Neuronal stem cell (in vitro differentiated cells): ENCODE results near the gene PLET1.

Source experiments
- DNase-seq: peaks from one replicate; pipeline ENCODE4 v3.0.0-alpha.2; 2013; ENCODE audit warnings: low spot score
- H2AFZ ChIP-seq: one replicate; pipeline ENCODE4 v1.6.1; 2013; ENCODE audit warnings: mild to moderate bottlenecking, low read length, inconsistent platforms
- H2AK5ac ChIP-seq: 2 replicates; pipeline ENCODE4 v1.6.1; 2013; ENCODE audit warnings: low read depth, mild to moderate bottlenecking, inconsistent platforms, low read length, moderate library complexity, mixed read lengths
- H2BK120ac ChIP-seq: 2 replicates; pipeline ENCODE4 v1.6.1; 2013; ENCODE audit warnings: low read depth, mild to moderate bottlenecking, inconsistent platforms, low read length, moderate library complexity, mixed read lengths
- H2BK12ac ChIP-seq: one replicate; pipeline ENCODE4 v1.6.1; 2013; ENCODE audit warnings: low read length, inconsistent platforms
- H2BK15ac ChIP-seq: 2 replicates; pipeline ENCODE4 v1.6.1; 2013; ENCODE audit warnings: mild to moderate bottlenecking, low read length, inconsistent platforms, mixed read lengths
- H2BK5ac ChIP-seq: one replicate; pipeline ENCODE4 v1.6.1; 2013; ENCODE audit warnings: inconsistent platforms, mild to moderate bottlenecking, low read length, moderate library complexity
- H3K14ac ChIP-seq: one replicate; pipeline ENCODE4 v1.6.1; 2013; ENCODE audit warnings: low read length, inconsistent platforms
- H3K18ac ChIP-seq: 2 replicates; pipeline ENCODE4 v1.6.1; 2013; ENCODE audit warnings: low read length, inconsistent platforms
- H3K23ac ChIP-seq: 2 replicates; pipeline ENCODE4 v1.6.1; 2013; ENCODE audit warnings: low read depth, mild to moderate bottlenecking, mixed read lengths, low read length, inconsistent platforms; ENCODE audit not compliant: poor library complexity
- H3K27ac ChIP-seq: replicated peaks from 3 replicates; pipeline ENCODE4 v1.5.1; 2013; ENCODE audit warnings: low read length, inconsistent platforms
- H3K27me3 ChIP-seq, 3 experiments: 2 replicates each; pipeline ENCODE4 v1.6.1; 2013; ENCODE audit warnings: low read length in 3 of 3, mild to moderate bottlenecking in 2 of 3, inconsistent platforms in 1 of 3, low read depth in 1 of 3, mixed read lengths in 1 of 3, moderate library complexity in 1 of 3; ENCODE audit not compliant: control insufficient read depth in 3 of 3, insufficient read depth in 3 of 3
- H3K36me3 ChIP-seq, 2 donors: replicated peaks in 1 of 2; 2 replicates each; pipeline ENCODE4 v1.6.1; 2013; ENCODE audit warnings: low read length in 2 of 2; ENCODE audit not compliant: control insufficient read depth in 2 of 2, insufficient read depth in 2 of 2
- H3K4ac ChIP-seq: 2 replicates; pipeline ENCODE4 v1.6.1; 2013; ENCODE audit warnings: inconsistent platforms, mild to moderate bottlenecking, low read length, moderate library complexity
- H3K4me1 ChIP-seq, 2 donors: 1 replicate in 1 of 2; 2 replicates in 1 of 2; pipeline ENCODE4 v1.6.1; 2013; ENCODE audit warnings: low read length in 2 of 2, low read depth in 1 of 2; ENCODE audit not compliant: control insufficient read depth in 2 of 2, insufficient read depth in 1 of 2
- H3K4me2 ChIP-seq: one replicate; pipeline ENCODE4 v1.6.1; 2013; ENCODE audit warnings: mild to moderate bottlenecking, low read length, inconsistent platforms; ENCODE audit not compliant: insufficient read depth, poor library complexity, severe bottlenecking
- H3K4me3 ChIP-seq, 2 donors: 2 replicates each; pipeline ENCODE4 v1.5.1; 2013; ENCODE audit warnings: low read length in 2 of 2, mild to moderate bottlenecking in 2 of 2, inconsistent platforms in 1 of 2, moderate library complexity in 1 of 2
- H3K79me1 ChIP-seq: one replicate; pipeline ENCODE4 v1.6.1; 2013; ENCODE audit warnings: low read depth, mild to moderate bottlenecking, inconsistent platforms, low read length, moderate library complexity
- H3K9ac ChIP-seq: one replicate; pipeline ENCODE4 v1.6.1; 2013; ENCODE audit warnings: mild to moderate bottlenecking, low read depth, low read length, inconsistent platforms; ENCODE audit not compliant: poor library complexity
- H3K9me3 ChIP-seq, 2 donors: replicated peaks in 1 of 2; 2 replicates each; pipeline versions ENCODE3 to v1.6.1; 2013; ENCODE audit warnings: low read length in 2 of 2, mild to moderate bottlenecking in 2 of 2, inconsistent platforms in 1 of 2, low read depth in 1 of 2, mixed read lengths in 1 of 2, moderate library complexity in 1 of 2; ENCODE audit not compliant: control insufficient read depth in 2 of 2, insufficient read depth in 1 of 2
- H4K8ac ChIP-seq: one replicate; pipeline ENCODE4 v1.6.1; 2013; ENCODE audit warnings: low read depth, mild to moderate bottlenecking, inconsistent platforms, low read length, moderate library complexity
- H4K91ac ChIP-seq: one replicate; pipeline ENCODE4 v1.6.1; 2013; ENCODE audit warnings: low read length, low read depth, mild to moderate bottlenecking, inconsistent platforms; ENCODE audit not compliant: poor library complexity
- WGBS, 2 donors: extraction: QIAGEN DNeasy Blood & Tissue Kit; methylation state at CpG; one replicate each; pipeline ENCODE4 v1.1.7; 2013; ENCODE audit warnings: missing lambda C conversion rate in 2 of 2, mixed read lengths in 1 of 2; ENCODE audit not compliant: insufficient read length in 2 of 2, insufficient replicate concordance in 1 of 2; ENCODE audit errors: extremely low coverage in 2 of 2; 5-methylcytosine and 5-hydroxymethylcytosine counted together

PLET1 gene

GRCh38 chr11:112273066-112273465 is 12.4 kb upstream of the PLET1 start:
- Histone ChIP-seq H2BK12ac (no peak overlapping the region), H3K23ac (no peak overlapping the region), H3K79me1 (no peaks in the 10 kb centered on the region), H3K4ac (no peak overlapping the region), H3K4me1 (no peaks in the 10 kb centered on the region), H2AK5ac (no peak overlapping the region), H3K36me3 (no peaks in the 10 kb centered on the region), H4K91ac (no peak overlapping the region), H3K9ac (no peak overlapping the region), H2BK15ac (no peak overlapping the region), H3K14ac (no peak overlapping the region), H3K4me3 (no peak overlapping the region), H3K9me3 (no peaks in the 10 kb centered on the region), H3K27ac (no peak overlapping the region), H3K18ac (no peak overlapping the region), H2AFZ (no peak overlapping the region), H2BK5ac (no peak overlapping the region), H3K27me3 (peaks cover 0 to 8% (median 0%) of the 10 kb centered on the region in 3 experiments), H2BK120ac (no peak overlapping the region), H3K4me2 (no peak overlapping the region), H4K8ac (no peak overlapping the region)
- no peak for DNase-seq
- WGBS, 2 donors: no CpG with 5 or more reads among the region's 1 CpG

GRCh38 chr11:112271242-112271641 is 10.6 kb upstream of the PLET1 start:
- Histone ChIP-seq H2BK5ac (no peak overlapping the region), H4K91ac (no peak overlapping the region), H2BK15ac (no peak overlapping the region), H3K9me3 (no peaks in the 10 kb centered on the region), H3K79me1 (no peaks in the 10 kb centered on the region), H3K4ac (no peak overlapping the region), H2AK5ac (no peak overlapping the region), H3K27ac (no peak overlapping the region), H2BK12ac (no peak overlapping the region), H2AFZ (no peak overlapping the region), H3K9ac (no peak overlapping the region), H3K4me1 (no peaks in the 10 kb centered on the region), H3K36me3 (no peaks in the 10 kb centered on the region), H4K8ac (no peak overlapping the region), H3K4me3 (no peak overlapping the region), H2BK120ac (no peak overlapping the region), H3K18ac (no peak overlapping the region), H3K4me2 (no peak overlapping the region), H3K23ac (no peak overlapping the region), H3K14ac (no peak overlapping the region), H3K27me3 (peaks cover 0 to 8% (median 0%) of the 10 kb centered on the region in 3 experiments)
- no peak for DNase-seq
- WGBS, 2 donors: no CpG with 5 or more reads among the region's 4 CpGs

DNA sequence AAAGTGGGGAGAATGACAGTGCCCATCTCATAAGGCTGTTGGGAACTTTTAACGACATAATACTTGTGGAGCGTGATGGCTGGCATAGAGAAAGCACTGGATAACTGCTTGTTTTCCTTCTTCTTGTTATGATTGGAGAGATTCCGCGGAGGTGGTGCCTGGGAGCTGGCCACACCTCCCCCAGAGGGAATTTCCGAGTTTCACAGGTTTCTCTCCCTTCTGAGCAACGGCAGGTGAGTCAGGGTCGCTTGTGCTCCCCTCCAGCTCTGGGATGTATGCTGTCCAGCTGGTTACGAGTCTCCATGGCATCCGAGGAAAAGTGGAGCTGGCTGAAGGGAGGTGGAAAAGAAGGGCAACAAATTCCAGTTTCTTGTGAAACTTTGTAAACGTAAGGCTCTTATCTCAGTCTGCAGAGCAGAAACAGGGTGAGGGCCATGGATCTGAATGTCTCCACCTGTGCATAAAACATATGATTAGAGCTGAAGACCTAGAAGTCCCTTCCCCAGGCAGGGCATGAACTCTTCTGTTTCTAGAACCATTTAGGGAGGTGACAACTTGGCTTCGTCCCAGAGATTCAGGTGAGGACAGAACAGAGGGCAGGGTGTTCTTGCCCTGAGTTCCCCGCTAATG is 10.0 kb upstream of the PLET1 start:
- Histone ChIP-seq H2AK5ac (no peak overlapping the region), H3K4me1 (no peaks in the 10 kb centered on the region), H3K4me3 (no peak overlapping the region), H3K18ac (no peak overlapping the region), H2BK120ac (no peak overlapping the region), H3K9ac (no peak overlapping the region), H2BK12ac (no peak overlapping the region), H4K91ac (no peak overlapping the region), H3K14ac (no peak overlapping the region), H3K27ac (no peak overlapping the region), H3K36me3 (no peaks in the 10 kb centered on the region), H3K27me3 (peaks cover 0 to 8% (median 0%) of the 10 kb centered on the region in 3 experiments), H2AFZ (no peak overlapping the region), H3K9me3 (no peaks in the 10 kb centered on the region), H4K8ac (no peak overlapping the region), H2BK5ac (no peak overlapping the region), H3K4me2 (no peak overlapping the region), H3K23ac (no peak overlapping the region), H3K79me1 (no peaks in the 10 kb centered on the region), H3K4ac (no peak overlapping the region), H2BK15ac (no peak overlapping the region)
- DNase-seq: no peak
- no CpG with 5 or more reads among the region's 12 CpGs for WGBS, 2 donors

DNA sequence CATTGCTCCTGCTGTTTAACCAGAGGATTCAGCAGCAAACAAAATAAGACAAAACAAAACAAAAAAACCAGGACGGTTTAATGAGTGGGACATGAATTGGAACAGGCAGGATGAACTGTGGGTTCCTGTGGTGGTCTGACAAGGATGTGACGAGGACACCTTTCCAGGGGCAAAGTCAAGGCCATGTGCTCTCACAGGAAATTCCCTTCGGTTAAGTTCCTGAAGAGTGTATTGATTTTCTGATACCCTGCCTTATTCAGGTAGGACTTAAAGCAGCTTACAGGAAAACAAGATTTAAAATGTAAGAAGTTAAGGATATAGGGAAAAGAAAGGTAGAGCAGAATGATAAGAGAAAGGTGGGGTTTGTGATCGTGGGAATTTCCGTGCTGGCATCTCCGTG is 8.5 kb upstream of the PLET1 start:
- no peak overlapping the region for H2AFZ ChIP-seq
- no peak overlapping the region for H3K4me2 ChIP-seq
- H3K23ac ChIP-seq: no peak overlapping the region
- H3K27me3 ChIP-seq: peaks cover 0 to 8% (median 0%) of the 10 kb centered on the region in 3 experiments
- no peak overlapping the region for H2BK15ac ChIP-seq
- H2AK5ac ChIP-seq: no peak overlapping the region
- H3K18ac ChIP-seq: no peak overlapping the region
- no peak overlapping the region for H3K27ac ChIP-seq
- H2BK12ac ChIP-seq: no peak overlapping the region
- H3K79me1 ChIP-seq: no peaks in the 10 kb centered on the region
- no peak overlapping the region for H2BK5ac ChIP-seq
- H3K36me3 ChIP-seq: no peaks in the 10 kb centered on the region
- no peaks in the 10 kb centered on the region for H3K4me1 ChIP-seq
- DNase-seq: no peak
- no peak overlapping the region for H4K8ac ChIP-seq
- no peak overlapping the region for H3K14ac ChIP-seq
- no CpG with 5 or more reads among the region's 6 CpGs for WGBS, 2 donors
- H4K91ac ChIP-seq: no peak overlapping the region
- no peaks in the 10 kb centered on the region for H3K9me3 ChIP-seq
- H3K9ac ChIP-seq: no peak overlapping the region
- no peak overlapping the region for H3K4me3 ChIP-seq
- H3K4ac ChIP-seq: no peak overlapping the region
- H2BK120ac ChIP-seq: no peak overlapping the region
